ENCODE results near the gene GPR107. TPM values are rescaled to one million over a fixed set of nuclear protein-coding genes. Genes with fewer than 3 reads are reported as not detected.

GPR107 gene
- total RNA-seq, 1 donor = 30.9 TPM

DNA sequence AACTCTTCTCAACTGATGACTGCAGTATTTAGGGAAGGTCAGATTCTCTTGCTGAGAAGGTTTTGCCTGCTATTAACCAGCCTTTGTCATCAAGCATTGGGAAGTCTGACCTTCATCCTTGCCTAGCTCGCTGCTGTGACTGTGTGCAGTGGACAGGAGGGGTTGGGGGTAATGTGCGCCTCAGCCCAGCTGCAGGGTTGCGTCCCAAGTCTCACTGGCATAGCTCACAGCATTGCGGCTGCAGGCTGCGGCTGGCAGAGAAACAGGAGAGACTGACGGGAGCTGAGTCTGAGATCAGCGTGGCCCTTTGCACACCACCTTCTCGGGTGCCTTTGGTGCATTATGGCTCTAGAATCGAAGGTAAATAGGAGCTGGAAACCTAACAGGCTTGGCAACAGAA lies 62.6 kb downstream of the GPR107 start:
- no peak for TF ChIP-seq CTCF (IDR thresholded peaks at IDR 0.05; ENCODE audit: insufficient read depth, low read length)
- H3K4me3 ChIP-seq (ENCODE audit: low read depth, low read length) = no peak overlapping the region
- no peak for DNase-seq (ENCODE audit: low read depth)

DNA sequence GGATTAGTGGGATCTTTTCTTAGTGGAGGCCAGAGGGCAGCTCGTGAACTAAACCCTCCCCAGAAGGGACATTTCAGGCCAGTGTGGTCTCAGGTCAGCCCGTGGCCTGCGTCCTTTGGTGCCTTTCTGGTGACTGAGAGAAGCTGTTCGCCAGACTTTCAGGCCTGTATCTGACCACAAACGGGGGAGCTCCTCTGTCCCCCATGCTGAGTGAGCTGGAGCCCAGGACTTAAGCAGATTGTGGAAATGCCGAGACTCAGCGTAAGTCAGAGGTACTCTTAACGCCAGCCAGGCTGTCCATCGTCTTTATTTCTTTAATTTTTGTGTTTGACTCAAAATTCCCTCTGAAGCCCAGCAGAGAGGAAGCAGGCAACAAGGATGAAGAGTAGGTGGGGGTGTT lies 63.7 kb downstream of the GPR107 start:
- H3K4me3 ChIP-seq (ENCODE audit: low read depth, low read length) = no peak overlapping the region
- no peak for TF ChIP-seq CTCF (IDR thresholded peaks at IDR 0.05; ENCODE audit: insufficient read depth, low read length)
- DNase-seq (ENCODE audit: low read depth) = no peak

- no peak overlapping the region for H3K4me3 ChIP-seq (ENCODE audit: low read depth, low read length)
- no peak for TF ChIP-seq CTCF (IDR thresholded peaks at IDR 0.05; ENCODE audit: insufficient read depth, low read length)
- DNase-seq (ENCODE audit: low read depth) = peak; percentile 66
Measured at GRCh38 chr9:130117816-130118632, 64.3 kb downstream of the GPR107 start.

DNA sequence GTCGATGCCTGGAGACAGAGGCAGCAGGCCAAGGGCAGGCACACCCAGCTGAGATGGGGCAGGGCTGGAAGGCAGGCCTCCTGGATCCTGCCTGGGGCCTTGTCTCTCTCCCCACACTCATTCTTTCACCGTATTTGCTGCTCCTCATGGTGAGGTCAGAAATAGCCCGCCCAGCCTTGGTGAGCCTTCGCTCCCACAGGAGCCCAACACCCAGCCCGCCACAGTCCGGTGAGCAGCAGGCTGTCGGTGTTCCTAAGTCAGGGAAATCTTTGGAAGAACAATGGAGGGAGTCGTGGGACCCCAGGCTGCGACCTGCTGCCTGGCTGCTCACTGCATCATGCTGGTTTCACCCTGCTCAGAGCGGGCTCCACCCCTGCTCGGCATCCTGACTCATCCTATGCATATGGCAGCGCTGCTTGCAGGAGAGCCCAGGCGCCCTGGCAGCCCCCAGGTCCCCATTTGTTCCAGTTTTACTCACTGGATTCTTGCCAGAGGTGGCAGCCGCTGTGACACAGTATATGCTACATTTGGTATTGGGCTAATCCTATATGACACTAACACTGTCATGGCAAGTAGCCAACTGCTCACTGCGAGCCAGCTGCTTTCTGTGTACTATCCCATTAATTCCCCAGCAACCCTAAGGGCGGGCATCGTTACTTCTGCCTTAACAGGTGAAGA lies 65.3 kb downstream of the GPR107 start:
- H3K4me3 ChIP-seq (ENCODE audit: low read depth, low read length) = no peak overlapping the region
- peak; percentile 27 for DNase-seq (ENCODE audit: low read depth)
- no peak for TF ChIP-seq CTCF (IDR thresholded peaks at IDR 0.05; ENCODE audit: insufficient read depth, low read length)

- DNase-seq (ENCODE audit: low read depth) = no peak
- no peak overlapping the region for H3K4me3 ChIP-seq (ENCODE audit: low read depth, low read length)
Measured at GRCh38 chr9:130119519-130120298, 66.0 kb downstream of the GPR107 start.

DNA sequence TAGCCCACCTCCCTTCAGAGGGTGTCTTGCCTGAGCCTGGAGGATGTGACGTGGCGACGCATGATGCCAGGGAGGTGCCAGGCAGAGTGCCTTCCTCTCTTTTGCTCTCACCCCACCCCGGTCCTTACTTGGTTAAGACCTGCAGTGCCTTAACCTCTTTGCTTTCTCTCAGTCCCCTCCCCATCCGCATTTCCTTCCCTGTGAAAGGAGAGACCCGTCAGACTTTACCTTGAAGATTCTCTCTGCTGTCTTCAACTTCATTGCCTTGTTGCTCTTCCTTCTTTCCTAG lies 66.5 kb downstream of the GPR107 start:
- DNase-seq (ENCODE audit: low read depth) = no peak
- no peak overlapping the region for H3K4me3 ChIP-seq (ENCODE audit: low read depth, low read length)
- no peak for TF ChIP-seq CTCF (IDR thresholded peaks at IDR 0.05; ENCODE audit: insufficient read depth, low read length)

More at GRCh38 chr9:130119519-130120298, 66.0 kb downstream of the GPR107 start:
- TF ChIP-seq CTCF (IDR thresholded peaks at IDR 0.05; ENCODE audit: insufficient read depth, low read length) = no peak
